Measurements from ENCODE around the gene TTC33.
"Not testable (repeated sequence)": the region's sequence is repeated elsewhere in the genome, so short reads cannot be mapped to it uniquely, and the experiment has no call there.

TTC33 gene

GRCh38 chr5:40572391-40572790, 183.4 kb downstream of the TTC33 start:
- Histone ChIP-seq H3K4me3 (ENCODE audit: insufficient read length, low read depth) (no peak overlapping the region), H3K9ac (ENCODE audit: insufficient read length, low read depth) (no peak overlapping the region), H3K36me3 (ENCODE audit: insufficient read depth, insufficient read length, low read length) (no peaks in the 10 kb centered on the region), H3K9me3 (ENCODE audit: insufficient read depth, low read length) (no peaks in the 10 kb centered on the region), H3K27me3 (ENCODE audit: insufficient read depth, insufficient read length) (no peaks in the 10 kb centered on the region), H3K4me1 (ENCODE audit: insufficient read depth, insufficient read length) (no peaks in the 10 kb centered on the region)
- no peak for DNase-seq (ENCODE audit: low read depth, low spot score)
- TF ChIP-seq ZNF274 (IDR thresholded peaks at IDR 0.05; ENCODE audit: low read depth, low read length) (no peak), YY1 (IDR thresholded peaks at IDR 0.05; ENCODE audit: insufficient read depth, insufficient read length) (no peak), SUZ12 (IDR thresholded peaks at IDR 0.05; ENCODE audit: extremely low read depth, insufficient read depth, insufficient read length) (no peak)

GRCh38 chr5:40571729-40572128, 184.0 kb downstream of the TTC33 start:
- DNase-seq (ENCODE audit: low read depth, low spot score) = no peak
- no peak for TF ChIP-seq ZNF274 (IDR thresholded peaks at IDR 0.05; ENCODE audit: low read depth, low read length)
- no peak for TF ChIP-seq SUZ12 (IDR thresholded peaks at IDR 0.05; ENCODE audit: extremely low read depth, insufficient read depth, insufficient read length)
- no peak for TF ChIP-seq YY1 (IDR thresholded peaks at IDR 0.05; ENCODE audit: insufficient read depth, insufficient read length)
- Histone ChIP-seq H3K9ac (ENCODE audit: insufficient read length, low read depth) (no peak overlapping the region), H3K36me3 (ENCODE audit: insufficient read depth, insufficient read length, low read length) (no peaks in the 10 kb centered on the region), H3K9me3 (ENCODE audit: insufficient read depth, low read length) (no peaks in the 10 kb centered on the region), H3K4me3 (ENCODE audit: insufficient read length, low read depth) (no peak overlapping the region), H3K4me1 (ENCODE audit: insufficient read depth, insufficient read length) (no peaks in the 10 kb centered on the region), H3K27me3 (ENCODE audit: insufficient read depth, insufficient read length) (no peaks in the 10 kb centered on the region)

- Histone ChIP-seq H3K9me3 (ENCODE audit: insufficient read depth, low read length) (no peaks in the 10 kb centered on the region), H3K4me1 (ENCODE audit: insufficient read depth, insufficient read length) (no peaks in the 10 kb centered on the region), H3K9ac (ENCODE audit: insufficient read length, low read depth) (no peak overlapping the region), H3K27me3 (ENCODE audit: insufficient read depth, insufficient read length) (no peaks in the 10 kb centered on the region), H3K4me3 (ENCODE audit: insufficient read length, low read depth) (no peak overlapping the region), H3K36me3 (ENCODE audit: insufficient read depth, insufficient read length, low read length) (no peaks in the 10 kb centered on the region)
- no peak for DNase-seq (ENCODE audit: low read depth, low spot score)
- TF ChIP-seq YY1 (IDR thresholded peaks at IDR 0.05; ENCODE audit: insufficient read depth, insufficient read length) (no peak), ZNF274 (IDR thresholded peaks at IDR 0.05; ENCODE audit: low read depth, low read length) (no peak), SUZ12 (IDR thresholded peaks at IDR 0.05; ENCODE audit: extremely low read depth, insufficient read depth, insufficient read length) (no peak)
These were observed 185.2 kb downstream of the TTC33 start for GRCh38 chr5:40570408-40571129.

GRCh38 chr5:40569546-40570270, 186.1 kb downstream of the TTC33 start:
- H3K9ac ChIP-seq (ENCODE audit: insufficient read length, low read depth) = no peak overlapping the region
- no peaks in the 10 kb centered on the region for H3K9me3 ChIP-seq (ENCODE audit: insufficient read depth, low read length)
- H3K4me3 ChIP-seq (ENCODE audit: insufficient read length, low read depth) = no peak overlapping the region

GRCh38 chr5:40568548-40568947, 187.2 kb downstream of the TTC33 start:
- TF ChIP-seq ZNF274 (IDR thresholded peaks at IDR 0.05; ENCODE audit: low read depth, low read length) = no peak
- TF ChIP-seq SUZ12 (IDR thresholded peaks at IDR 0.05; ENCODE audit: extremely low read depth, insufficient read depth, insufficient read length) = no peak
- TF ChIP-seq YY1 (IDR thresholded peaks at IDR 0.05; ENCODE audit: insufficient read depth, insufficient read length) = no peak
- Histone ChIP-seq H3K4me1 (ENCODE audit: insufficient read depth, insufficient read length) (no peaks in the 10 kb centered on the region), H3K36me3 (ENCODE audit: insufficient read depth, insufficient read length, low read length) (no peaks in the 10 kb centered on the region), H3K9me3 (ENCODE audit: insufficient read depth, low read length) (no peaks in the 10 kb centered on the region), H3K4me3 (ENCODE audit: insufficient read length, low read depth) (no peak overlapping the region), H3K9ac (ENCODE audit: insufficient read length, low read depth) (no peak overlapping the region), H3K27me3 (ENCODE audit: insufficient read depth, insufficient read length) (no peaks in the 10 kb centered on the region)
- no peak for DNase-seq (ENCODE audit: low read depth, low spot score)

More at GRCh38 chr5:40569546-40570270, 186.1 kb downstream of the TTC33 start:
- H3K27me3 ChIP-seq (ENCODE audit: insufficient read depth, insufficient read length) = no peaks in the 10 kb centered on the region
- no peak for DNase-seq (ENCODE audit: low read depth, low spot score)
- TF ChIP-seq ZNF274 (IDR thresholded peaks at IDR 0.05; ENCODE audit: low read depth, low read length) (no peak), SUZ12 (IDR thresholded peaks at IDR 0.05; ENCODE audit: extremely low read depth, insufficient read depth, insufficient read length) (no peak), YY1 (IDR thresholded peaks at IDR 0.05; ENCODE audit: insufficient read depth, insufficient read length) (no peak)
- no peaks in the 10 kb centered on the region for H3K4me1 ChIP-seq (ENCODE audit: insufficient read depth, insufficient read length)
- H3K36me3 ChIP-seq (ENCODE audit: insufficient read depth, insufficient read length, low read length) = no peaks in the 10 kb centered on the region

- DNase-seq (ENCODE audit: low read depth, low spot score); H3K4me3 ChIP-seq (ENCODE audit: insufficient read length, low read depth); H3K27me3 ChIP-seq (ENCODE audit: insufficient read depth, insufficient read length); H3K9me3 ChIP-seq (ENCODE audit: insufficient read depth, low read length); H3K9ac ChIP-seq (ENCODE audit: insufficient read length, low read depth); H3K36me3 ChIP-seq (ENCODE audit: insufficient read depth, insufficient read length, low read length); H3K4me1 ChIP-seq (ENCODE audit: insufficient read depth, insufficient read length): not testable (repeated sequence)
These were observed 192.6 kb downstream of the TTC33 start for GRCh38 chr5:40563173-40563572.

GRCh38 chr5:40560474-40561110, 195.2 kb downstream of the TTC33 start:
- Histone ChIP-seq H3K4me1 (ENCODE audit: insufficient read depth, insufficient read length) (no peaks in the 10 kb centered on the region), H3K27me3 (ENCODE audit: insufficient read depth, insufficient read length) (no peaks in the 10 kb centered on the region), H3K9me3 (ENCODE audit: insufficient read depth, low read length) (no peaks in the 10 kb centered on the region), H3K4me3 (ENCODE audit: insufficient read length, low read depth) (no peak overlapping the region), H3K36me3 (ENCODE audit: insufficient read depth, insufficient read length, low read length) (no peaks in the 10 kb centered on the region), H3K9ac (ENCODE audit: insufficient read length, low read depth) (no peak overlapping the region)
- DNase-seq (ENCODE audit: low read depth, low spot score) = no peak
- TF ChIP-seq YY1 (IDR thresholded peaks at IDR 0.05; ENCODE audit: insufficient read depth, insufficient read length) = no peak
- TF ChIP-seq SUZ12 (IDR thresholded peaks at IDR 0.05; ENCODE audit: extremely low read depth, insufficient read depth, insufficient read length) = no peak
- TF ChIP-seq ZNF274 (IDR thresholded peaks at IDR 0.05; ENCODE audit: low read depth, low read length) = no peak

Measured in NT2/D1 (cell line).